Activated naive CD4-positive, alpha-beta T cell treated with anti-CD3 and anti-CD28 coated beads for 36 hours (primary cell): Measurements from ENCODE around the gene CEP57L1. TPM values are rescaled to one million over a fixed set of nuclear protein-coding genes. Genes with fewer than 3 reads are reported as not detected.

ENCODE experiments used
- CTCF ChIA-PET: fragments of 350-600 bp; sonication (Branson Sonifier 250); formaldehyde crosslinking; loops from one replicate; lab custom pipeline; 2021; ENCODE audit warnings: antibody characterized with exemption; lab: Charles Lee
- DNase-seq: peaks from one replicate; pipeline ENCODE4 v3.0.0-alpha.2; 2020
- H3K27ac Mint-ChIP-seq: one replicate; pipeline ENCODE4 v1.8.0; 2021; ENCODE audit warnings: mild to moderate bottlenecking, mixed read lengths
- H3K27me3 Mint-ChIP-seq: one replicate; pipeline ENCODE4 v1.8.0; 2021; ENCODE audit warnings: low read depth, mixed read lengths
- H3K36me3 Mint-ChIP-seq: one replicate; pipeline ENCODE4 v1.8.0; 2021; ENCODE audit warnings: low read depth, mixed read lengths
- H3K4me1 Mint-ChIP-seq: one replicate; pipeline ENCODE4 v1.8.0; 2021; ENCODE audit warnings: low read depth, mixed read lengths
- H3K4me3 Mint-ChIP-seq: one replicate; pipeline ENCODE4 v1.8.0; 2021; ENCODE audit warnings: mild to moderate bottlenecking, moderate library complexity, mixed read lengths
- H3K9me3 Mint-ChIP-seq: one replicate; pipeline ENCODE4 v1.8.0; 2021; ENCODE audit warnings: mixed read lengths
- intact Hi-C: fragments of 100-400 bp; cut with micrococcal nuclease; formaldehyde crosslinking; loops from one replicate; pipeline ENCODE4 v1.15.1; 2023
- total RNA-seq, 2 experiments: library from RNA; stranded (reverse); gene quantifications; one replicate each; pipeline ENCODE4 v1.2.3, GENCODE V29; 2021

The CEP57L1 gene
- total RNA-seq, 2 experiments from 2014 or later, result 33.3 to 33.5 TPM

- Mint-ChIP-seq H3K4me1 (peaks cover 35% of the 10 kb centered on the region), H3K9me3 (no peaks in the 10 kb centered on the region), H3K36me3 (no peaks in the 10 kb centered on the region), H3K27me3 (no peaks in the 10 kb centered on the region), H3K27ac (no peak overlapping the region), H3K4me3 (no peak overlapping the region)
- intact Hi-C loops, result loop anchor here (1.0 to 5.0 kb wide), 3 partner anchors 36 to 116 kb away; partner anchors contain the start of gene SESN1
- DNase-seq, result no peak
- CTCF ChIA-PET, result interaction anchor here (0.5 to 0.7 kb wide), 2 partner anchors 14 to 154 kb away, joined by 3 to 4 read pairs; no protein-coding TSS in a partner anchor
Measured at GRCh38 chr6:109058620-109059019, 36.7 kb upstream of the CEP57L1 start.

- Mint-ChIP-seq H3K27ac (peak overlapping the region; percentile 55), H3K4me3 (no peak overlapping the region), H3K36me3 (no peaks in the 10 kb centered on the region), H3K4me1 (peaks cover 37% of the 10 kb centered on the region), H3K9me3 (no peaks in the 10 kb centered on the region), H3K27me3 (no peaks in the 10 kb centered on the region)
- CTCF ChIA-PET, result interaction anchor here (0.5 to 0.7 kb wide), 2 partner anchors 15 to 155 kb away, joined by 3 to 4 read pairs; no protein-coding TSS in a partner anchor
- intact Hi-C loops, result loop anchor here (1.0 to 5.0 kb wide), 3 partner anchors 35 to 117 kb away; partner anchors contain the start of gene SESN1
- no peak for DNase-seq
Measured at GRCh38 chr6:109059153-109059552, 36.2 kb upstream of the CEP57L1 start.

GRCh38 chr6:109059571-109060021 lies 35.7 kb upstream of the CEP57L1 start:
- Mint-ChIP-seq H3K36me3 (no peaks in the 10 kb centered on the region), H3K4me3 (peak overlapping the region; percentile 35), H3K9me3 (no peaks in the 10 kb centered on the region), H3K4me1 (peaks cover 40% of the 10 kb centered on the region), H3K27ac (peak overlapping the region; percentile 55), H3K27me3 (no peaks in the 10 kb centered on the region)
- peak; percentile 19 for DNase-seq
- CTCF ChIA-PET, result no interaction called here
- intact Hi-C loops, result loop anchor here (1.0 to 5.0 kb wide), 3 partner anchors 35 to 117 kb away; partner anchors contain the start of gene SESN1

- no peak overlapping the region for H3K4me3 Mint-ChIP-seq
- intact Hi-C loops, result no loop called here
- CTCF ChIA-PET, result no interaction called here
Measured at GRCh38 chr6:109060571-109060970, 34.7 kb upstream of the CEP57L1 start.

GRCh38 chr6:109062216-109062615 lies 33.1 kb upstream of the CEP57L1 start:
- H3K9me3 Mint-ChIP-seq, result no peaks in the 10 kb centered on the region
- intact Hi-C loops, result loop anchor here (1.0 kb wide), 1 partner anchor 8 kb away; no protein-coding TSS in a partner anchor
- no peaks in the 10 kb centered on the region for H3K36me3 Mint-ChIP-seq
- CTCF ChIA-PET, result interaction anchor here (3.0 kb wide), 1 partner anchor 11 kb away, joined by 13 read pairs; no protein-coding TSS in a partner anchor
- peaks cover 38% of the 10 kb centered on the region for H3K4me1 Mint-ChIP-seq
- H3K27me3 Mint-ChIP-seq, result no peaks in the 10 kb centered on the region
- no peak overlapping the region for H3K4me3 Mint-ChIP-seq
- no peak overlapping the region for H3K27ac Mint-ChIP-seq
- no peak for DNase-seq

More at GRCh38 chr6:109060571-109060970, 34.7 kb upstream of the CEP57L1 start:
- H3K4me1 Mint-ChIP-seq, result peaks cover 40% of the 10 kb centered on the region
- no peaks in the 10 kb centered on the region for H3K27me3 Mint-ChIP-seq
- no peaks in the 10 kb centered on the region for H3K9me3 Mint-ChIP-seq
- H3K27ac Mint-ChIP-seq, result no peak overlapping the region
- no peaks in the 10 kb centered on the region for H3K36me3 Mint-ChIP-seq
- DNase-seq, result no peak

GRCh38 chr6:109062767-109063352 lies 32.4 kb upstream of the CEP57L1 start:
- CTCF ChIA-PET, result interaction anchor here (3.0 kb wide), 1 partner anchor 10 kb away, joined by 13 read pairs; no protein-coding TSS in a partner anchor
- Mint-ChIP-seq H3K27me3 (no peaks in the 10 kb centered on the region), H3K9me3 (no peaks in the 10 kb centered on the region), H3K27ac (no peak overlapping the region), H3K36me3 (no peaks in the 10 kb centered on the region), H3K4me3 (no peak overlapping the region), H3K4me1 (peaks cover 42% of the 10 kb centered on the region)
- intact Hi-C loops, result loop anchor here (1.0 kb wide), 1 partner anchor 7 kb away; no protein-coding TSS in a partner anchor
- DNase-seq, result no peak

- no peaks in the 10 kb centered on the region for H3K9me3 Mint-ChIP-seq
- DNase-seq, result no peak
- no peaks in the 10 kb centered on the region for H3K36me3 Mint-ChIP-seq
- H3K4me1 Mint-ChIP-seq, result peaks cover 25% of the 10 kb centered on the region
- CTCF ChIA-PET, result interaction anchor here (1.0 kb wide), 1 partner anchor 152 kb away, joined by 3 read pairs; no protein-coding TSS in a partner anchor
- intact Hi-C loops, result loop anchor here (1.0 to 5.0 kb wide), 3 partner anchors 7 to 512 kb away; no protein-coding TSS in a partner anchor
- no peak overlapping the region for H3K27ac Mint-ChIP-seq
- H3K27me3 Mint-ChIP-seq, result no peaks in the 10 kb centered on the region
- H3K4me3 Mint-ChIP-seq, result no peak overlapping the region
Measured at GRCh38 chr6:109069746-109070145, 25.6 kb upstream of the CEP57L1 start.

GRCh38 chr6:109071125-109071917 lies 24.0 kb upstream of the CEP57L1 start:
- Mint-ChIP-seq H3K9me3 (no peaks in the 10 kb centered on the region), H3K4me1 (peaks cover 25% of the 10 kb centered on the region), H3K36me3 (no peaks in the 10 kb centered on the region), H3K27ac (no peak overlapping the region), H3K4me3 (peak overlapping the region; percentile 53), H3K27me3 (no peaks in the 10 kb centered on the region)
- CTCF ChIA-PET, result interaction anchor here (0.5 to 4.0 kb wide), 27 partner anchors 8 to 529 kb away, joined by 3 to 29 read pairs (median 5); no protein-coding TSS in a partner anchor
- intact Hi-C loops, result loop anchor here (5.0 kb wide), 2 partner anchors 274 to 514 kb away; no protein-coding TSS in a partner anchor
- DNase-seq, result peak; percentile 7

- CTCF ChIA-PET, result interaction anchor here (0.6 to 4.0 kb wide), 36 partner anchors 8 to 574 kb away, joined by 3 to 29 read pairs (median 5); no protein-coding TSS in a partner anchor
- intact Hi-C loops, result loop anchor here (1.0 to 5.0 kb wide), 8 partner anchors 65 to 531 kb away; no protein-coding TSS in a partner anchor
- Mint-ChIP-seq H3K4me3 (peak overlapping the region; percentile 20), H3K27ac (no peak overlapping the region), H3K36me3 (no peaks in the 10 kb centered on the region), H3K27me3 (no peaks in the 10 kb centered on the region), H3K9me3 (no peaks in the 10 kb centered on the region), H3K4me1 (peaks cover 20% of the 10 kb centered on the region)
- peak; percentile 66 for DNase-seq
Measured at GRCh38 chr6:109073344-109074132, 21.8 kb upstream of the CEP57L1 start.

- Mint-ChIP-seq H3K9me3 (no peaks in the 10 kb centered on the region), H3K4me1 (peaks cover 20% of the 10 kb centered on the region), H3K27ac (no peak overlapping the region), H3K27me3 (no peaks in the 10 kb centered on the region), H3K4me3 (no peak overlapping the region), H3K36me3 (no peaks in the 10 kb centered on the region)
- CTCF ChIA-PET, result interaction anchor here (0.8 to 4.0 kb wide), 15 partner anchors 11 to 575 kb away, joined by 3 to 29 read pairs (median 5); no protein-coding TSS in a partner anchor
- no peak for DNase-seq
- intact Hi-C loops, result loop anchor here (5.0 kb wide), 2 partner anchors 277 to 517 kb away; no protein-coding TSS in a partner anchor
Measured at GRCh38 chr6:109074133-109074415, 21.2 kb upstream of the CEP57L1 start.

- no peak for DNase-seq
- Mint-ChIP-seq H3K4me3 (no peak overlapping the region), H3K9me3 (no peaks in the 10 kb centered on the region), H3K27me3 (no peaks in the 10 kb centered on the region), H3K36me3 (no peaks in the 10 kb centered on the region), H3K27ac (no peak overlapping the region), H3K4me1 (peaks cover 16% of the 10 kb centered on the region)
- intact Hi-C loops, result no loop called here
- CTCF ChIA-PET, result interaction anchor here (0.9 to 1.8 kb wide), 4 partner anchors 132 to 534 kb away, joined by 3 to 6 read pairs (median 4); no protein-coding TSS in a partner anchor
Measured at GRCh38 chr6:109075934-109076333, 19.4 kb upstream of the CEP57L1 start.
